Keratinocyte (primary cell): ENCODE results near the gene C20orf202. TPM values are rescaled to one million over a fixed set of nuclear protein-coding genes. Genes with fewer than 3 reads are reported as not detected.

Experiments
- DNase-seq: peaks from one replicate; pipeline ENCODE4 v3.0.0-alpha.2; 2011; ENCODE audit warnings: low read depth, missing footprints, low spot score
- FAIRE-seq: peaks from 2 replicates; lab custom pipeline; 2011; peaks lifted over from hg19 to GRCh38; lab: Jason Lieb, UNC
- H2AFZ ChIP-seq: 2 replicates; pipeline ENCODE4 v1.6.0; 2012; ENCODE audit warnings: low read length, control low read depth, inconsistent platforms; ENCODE audit not compliant: control insufficient read depth
- H3K27ac ChIP-seq: 2 replicates; pipeline ENCODE4 v1.5.1; 2011; ENCODE audit warnings: low read length; ENCODE audit not compliant: control insufficient read depth, insufficient read depth
- H3K27me3 ChIP-seq: 3 replicates; pipeline ENCODE4 v1.6.0; 2011; ENCODE audit warnings: low read length; ENCODE audit not compliant: control insufficient read depth, insufficient read depth; ENCODE audit errors: extremely low read depth
- H3K36me3 ChIP-seq, 2 experiments: 2 replicates in 1 of 2; 3 replicates in 1 of 2; pipeline ENCODE4 v1.5.1; 2011; ENCODE audit warnings: low read length in 2 of 2, mild to moderate bottlenecking in 1 of 2; ENCODE audit not compliant: control insufficient read depth in 2 of 2, insufficient read depth in 2 of 2; ENCODE audit errors: extremely low read depth in 1 of 2
- H3K4me1 ChIP-seq: 3 replicates; pipeline ENCODE4 v1.5.1; 2011; ENCODE audit warnings: low read length; ENCODE audit not compliant: control insufficient read depth, insufficient read depth; ENCODE audit errors: extremely low read depth
- H3K4me2 ChIP-seq: 3 replicates; pipeline ENCODE4 v1.6.0; 2011; ENCODE audit warnings: low read depth, low read length; ENCODE audit not compliant: control insufficient read depth, insufficient read depth; ENCODE audit errors: extremely low read depth
- H3K4me3 ChIP-seq, 3 experiments: fragments of 200-600 bp in 1 of 3; sonication (generic) in 1 of 3; 2 replicates in 2 of 3; 3 replicates in 1 of 3; pipeline ENCODE4 v1.5.1; 2011 to 2016; ENCODE audit warnings: low read length in 3 of 3, mild to moderate bottlenecking in 3 of 3, control low read depth in 2 of 3, inconsistent platforms in 1 of 3, low read depth in 1 of 3, mixed read lengths in 1 of 3, mixed run types in 1 of 3, moderate library complexity in 1 of 3; ENCODE audit not compliant: control insufficient read depth in 2 of 3, insufficient read depth in 2 of 3; ENCODE audit errors: extremely low read depth in 1 of 3
- H3K79me2 ChIP-seq: 2 replicates; pipeline ENCODE4 v1.6.0; 2012; ENCODE audit warnings: low read length; ENCODE audit not compliant: control insufficient read depth, insufficient read depth
- H3K9ac ChIP-seq: 3 replicates; pipeline ENCODE4 v1.6.0; 2011; ENCODE audit warnings: low read length; ENCODE audit not compliant: control insufficient read depth, insufficient read depth; ENCODE audit errors: extremely low read depth
- H3K9me1 ChIP-seq: 3 replicates; pipeline ENCODE4 v1.6.0; 2011; ENCODE audit warnings: low read length; ENCODE audit not compliant: control insufficient read depth, insufficient read depth; ENCODE audit errors: extremely low read depth
- H3K9me3 ChIP-seq: 2 replicates; pipeline ENCODE4 v1.5.1; 2012; ENCODE audit warnings: low read depth, low read length; ENCODE audit not compliant: control insufficient read depth
- H4K20me1 ChIP-seq: 3 replicates; pipeline ENCODE4 v1.6.0; 2011; ENCODE audit warnings: low read length; ENCODE audit not compliant: control insufficient read depth, insufficient read depth; ENCODE audit errors: extremely low read depth
- CTCF ChIP-seq, 3 experiments: IDR thresholded peaks in 1 of 3; conservative IDR thresholded peaks in 1 of 3; optimal IDR thresholded peaks in 1 of 3; 2 replicates in 2 of 3; 3 replicates in 1 of 3; pipeline versions ENCODE3 to v1.5.1; 2011; ENCODE audit warnings: low read length in 3 of 3, mild to moderate bottlenecking in 3 of 3, moderate library complexity in 2 of 3, control low read depth in 1 of 3, inconsistent platforms in 1 of 3; ENCODE audit not compliant: insufficient read depth in 2 of 3; ENCODE audit errors: extremely low read depth in 1 of 3
- EZH2 ChIP-seq: IDR thresholded peaks from one replicate; pipeline ENCODE4 v1.6.1; 2012; ENCODE audit warnings: inconsistent platforms, mild to moderate bottlenecking, low read length, moderate library complexity
- dilution Hi-C: fragments of 300-500 bp; cut with MboI; formaldehyde crosslinking; loops from one replicate; pipeline ENCODE4 v1.7.0; 2020; ENCODE audit warnings: low sequenced_read_pairs; ENCODE audit not compliant: extremely low pct_ligation_motif_present
- polyA plus RNA-seq, 5 experiments: library from polyadenylated mRNA; depleted of rRNA in 3 of 5; stranded (reverse) in 3 of 5; stranded (forward) in 1 of 5; unstranded in 1 of 5; fragments of >200 nt; gene quantifications; 1 replicate in 1 of 5; 2 replicates in 3 of 5; 3 replicates in 1 of 5; pipeline versions ENCODE4 v1.2.1 to v1.2.3, GENCODE V29; 2011 to 2012; ENCODE audit warnings: missing spikeins in 2 of 5, low read depth in 1 of 5, low replicate concordance in 1 of 5

The C20orf202 gene
- polyA plus RNA-seq, 1 donor (not counting 4 experiments of a cell fraction or from before 2014, with no cell fraction given), result not detected

DNA sequence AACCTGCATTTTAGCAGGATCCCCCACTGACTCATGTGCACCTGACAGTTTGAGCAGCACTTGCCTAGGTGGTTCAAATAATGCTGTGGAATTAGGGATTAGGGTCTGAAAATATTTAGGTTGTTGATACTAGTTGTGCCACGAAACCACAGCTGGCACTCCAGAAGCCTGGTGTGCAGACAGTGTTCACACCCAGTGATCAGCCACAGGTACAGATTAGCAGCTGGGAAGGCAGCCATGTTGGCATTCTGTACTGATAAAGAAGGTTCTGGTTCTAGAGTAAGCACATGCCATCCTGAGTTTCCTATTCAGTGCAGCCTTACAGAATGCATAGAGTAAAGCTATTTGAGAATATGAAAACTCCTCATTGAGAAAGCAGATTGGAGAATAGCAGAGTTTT is 48.6 kb upstream of the C20orf202 start:
- TF ChIP-seq EZH2 (no peak), CTCF (optimal IDR thresholded peaks at IDR 0.05 in 1 of 3, IDR thresholded peaks at IDR 0.05 in 1 of 3, conservative IDR thresholded peaks at IDR 0.05 in 1 of 3; ENCODE audit: extremely low read depth in 1 of 3, insufficient read depth in 2 of 3, low read length in 3 of 3) (no peak)
- peaks cover 8 to 17% of the 10 kb centered on the region in 2 experiments for H3K36me3 ChIP-seq

DNA sequence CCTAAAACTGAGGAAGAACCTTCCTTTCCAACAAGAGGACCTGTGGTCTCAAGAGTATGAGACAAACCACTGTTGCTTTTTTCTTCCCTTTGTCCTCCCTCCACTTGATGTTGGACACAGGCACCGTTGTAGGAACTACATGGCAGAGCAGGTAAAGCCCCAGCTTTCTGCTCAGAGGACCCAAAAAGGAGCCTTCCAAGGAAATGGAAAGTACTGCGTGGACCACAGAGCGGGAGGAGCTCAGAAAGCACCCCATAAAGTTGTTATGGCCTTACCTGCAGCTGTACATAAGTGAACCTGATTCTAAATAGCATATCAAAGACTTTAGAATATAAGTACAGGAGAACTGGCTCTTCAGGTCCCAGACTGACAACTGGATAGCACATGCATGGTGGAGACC is 47.9 kb upstream of the C20orf202 start:
- Histone ChIP-seq H3K4me1 (no peaks in the 10 kb centered on the region), H4K20me1 (peaks cover 2% of the 10 kb centered on the region), H3K9me3 (no peaks in the 10 kb centered on the region), H3K4me2 (no peak overlapping the region), H3K9me1 (no peaks in the 10 kb centered on the region), H3K36me3 (peaks cover 8 to 15% of the 10 kb centered on the region in 2 experiments), H2AFZ (no peak overlapping the region), H3K27me3 (no peaks in the 10 kb centered on the region), H3K9ac (no peak overlapping the region), H3K4me3 (no peak overlapping the region), H3K79me2 (no peaks in the 10 kb centered on the region), H3K27ac (no peak overlapping the region)
- no peak for TF ChIP-seq CTCF (optimal IDR thresholded peaks at IDR 0.05 in 1 of 3, IDR thresholded peaks at IDR 0.05 in 1 of 3, conservative IDR thresholded peaks at IDR 0.05 in 1 of 3; ENCODE audit: extremely low read depth in 1 of 3, insufficient read depth in 2 of 3, low read length in 3 of 3)
- TF ChIP-seq EZH2, result no peak
- dilution Hi-C loops, result no loop called here
- FAIRE-seq, result no peak
- no peak for DNase-seq

More for the DNA sequence above, 48.6 kb upstream of the C20orf202 start:
- Histone ChIP-seq H3K4me2 (no peak overlapping the region), H4K20me1 (peaks cover 2% of the 10 kb centered on the region), H3K9ac (no peak overlapping the region), H3K4me3 (no peak overlapping the region), H3K4me1 (no peaks in the 10 kb centered on the region), H3K9me1 (no peaks in the 10 kb centered on the region), H2AFZ (no peak overlapping the region), H3K9me3 (no peaks in the 10 kb centered on the region), H3K27me3 (no peaks in the 10 kb centered on the region), H3K79me2 (no peaks in the 10 kb centered on the region), H3K27ac (no peak overlapping the region)
- DNase-seq, result no peak
- dilution Hi-C loops, result no loop called here
- FAIRE-seq, result no peak
